A549 (cell line): ENCODE data around the gene TCF7L2.

Experiments
- FOSL2 ChIP-seq, 2 experiments: fragments of 450-650 bp in 1 of 2; fragments of >200 bp in 1 of 2; sonication (Bioruptor Twin) in 1 of 2; formaldehyde crosslinking; IDR thresholded peaks; 2 replicates each; pipeline versions ENCODE4 v1.5.0 to v1.6.1; 2016 to 2020; ENCODE audit warnings: mild to moderate bottlenecking in 1 of 2, moderate library complexity in 1 of 2
- MAX ChIP-seq: IDR thresholded peaks from 2 replicates; pipeline ENCODE4 v1.6.1; 2012
- MAZ ChIP-seq: fragments of 150-350 bp; IDR thresholded peaks from 2 replicates; pipeline ENCODE4 v1.6.1; 2014; ENCODE audit warnings: antibody characterized with exemption, low read depth, low read length, borderline replicate concordance
- MYC ChIP-seq: IDR thresholded peaks from 2 replicates; pipeline ENCODE4 v1.6.1; 2012; ENCODE audit warnings: mild to moderate bottlenecking, inconsistent platforms, low read length, improper control_type of control experiment, borderline replicate concordance
- PHF8 ChIP-seq: fragments of 200-600 bp; sonication (generic); IDR thresholded peaks from 2 replicates; pipeline ENCODE4 v1.6.1; 2016; ENCODE audit warnings: low read depth, mild to moderate bottlenecking, antibody characterized with exemption, moderate library complexity, borderline replicate concordance
- RARB ChIP-seq: fragments of 250-450 bp; sonication (Bioruptor Pico); IDR thresholded peaks from 2 replicates; pipeline ENCODE4 v1.8.0; 2021; ENCODE audit warnings: mild to moderate bottlenecking, moderate library complexity
- RNF2 ChIP-seq: fragments of 200-600 bp; sonication (generic); IDR thresholded peaks from 2 replicates; pipeline ENCODE4 v1.6.1; 2016; ENCODE audit warnings: low read depth, mild to moderate bottlenecking, antibody characterized with exemption, moderate library complexity, borderline replicate concordance
- USF2 ChIP-seq: fragments of 450-650 bp; IDR thresholded peaks from 2 replicates; pipeline ENCODE4 v1.6.1; 2014; ENCODE audit warnings: antibody characterized with exemption
- TF ChIP-seq, protein P1 (sequence below): fragments of >200 bp; sonication (Bioruptor Twin); formaldehyde crosslinking; IDR thresholded peaks from 3 replicates; pipeline ENCODE4 v1.5.1; 2016

DNA sequence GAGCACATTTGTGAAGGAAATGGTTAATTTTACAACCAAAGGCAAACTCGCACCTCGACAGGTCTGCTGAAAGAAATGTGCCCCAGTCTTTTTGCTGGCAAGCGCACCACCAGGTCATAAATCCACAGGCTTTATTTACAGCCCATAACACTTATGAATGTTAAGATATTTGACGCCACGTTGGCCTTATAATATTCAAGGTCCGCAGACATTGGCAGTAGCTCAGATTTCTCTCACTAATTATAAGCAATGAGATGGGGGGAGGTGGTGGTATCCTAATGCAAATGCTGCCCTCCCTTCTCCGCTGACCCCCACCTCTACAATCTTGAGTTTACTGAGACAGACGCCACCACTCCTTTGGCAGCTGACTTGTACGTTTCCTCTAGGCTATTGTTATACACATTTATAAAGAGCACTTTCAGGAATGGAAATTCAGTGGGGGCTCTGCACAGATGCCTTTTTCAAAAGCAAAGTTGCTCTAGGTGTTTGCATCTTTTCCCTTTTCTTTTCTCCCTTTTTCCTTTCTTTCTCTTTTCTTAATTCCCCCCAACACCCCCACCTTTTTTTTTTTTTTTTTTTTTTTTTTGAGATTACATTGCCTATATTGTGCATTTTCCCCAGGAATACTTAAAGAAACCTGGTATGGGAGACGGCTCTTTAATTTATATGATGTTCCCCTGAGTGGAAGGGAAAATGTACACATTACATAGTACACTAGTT lies 6.7 kb downstream of the TCF7L2 start:
- TF ChIP-seq MYC: no peak
- TF ChIP-seq, protein P1, sequence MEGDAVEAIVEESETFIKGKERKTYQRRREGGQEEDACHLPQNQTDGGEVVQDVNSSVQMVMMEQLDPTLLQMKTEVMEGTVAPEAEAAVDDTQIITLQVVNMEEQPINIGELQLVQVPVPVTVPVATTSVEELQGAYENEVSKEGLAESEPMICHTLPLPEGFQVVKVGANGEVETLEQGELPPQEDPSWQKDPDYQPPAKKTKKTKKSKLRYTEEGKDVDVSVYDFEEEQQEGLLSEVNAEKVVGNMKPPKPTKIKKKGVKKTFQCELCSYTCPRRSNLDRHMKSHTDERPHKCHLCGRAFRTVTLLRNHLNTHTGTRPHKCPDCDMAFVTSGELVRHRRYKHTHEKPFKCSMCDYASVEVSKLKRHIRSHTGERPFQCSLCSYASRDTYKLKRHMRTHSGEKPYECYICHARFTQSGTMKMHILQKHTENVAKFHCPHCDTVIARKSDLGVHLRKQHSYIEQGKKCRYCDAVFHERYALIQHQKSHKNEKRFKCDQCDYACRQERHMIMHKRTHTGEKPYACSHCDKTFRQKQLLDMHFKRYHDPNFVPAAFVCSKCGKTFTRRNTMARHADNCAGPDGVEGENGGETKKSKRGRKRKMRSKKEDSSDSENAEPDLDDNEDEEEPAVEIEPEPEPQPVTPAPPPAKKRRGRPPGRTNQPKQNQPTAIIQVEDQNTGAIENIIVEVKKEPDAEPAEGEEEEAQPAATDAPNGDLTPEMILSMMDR: no peak
- TF ChIP-seq PHF8: no peak
- TF ChIP-seq RARB (CRISPR knock-in tag): no peak
- no peak for TF ChIP-seq USF2
- TF ChIP-seq FOSL2 (IDR thresholded peaks at IDR 0.05): no peak
- TF ChIP-seq FOSL2 (CRISPR knock-in tag; IDR thresholded peaks at IDR 0.05): no peak
- TF ChIP-seq RNF2: no peak
- no peak for TF ChIP-seq MAZ
- no peak for TF ChIP-seq MAX
